ENCODE results near the gene GALNT7. TPM values are rescaled to one million over a fixed set of nuclear protein-coding genes. Genes with fewer than 3 reads are reported as not detected.

GALNT7 gene
- total and polyA plus RNA-seq, 2 of the 13 experiments (the other 11 are each of a cell fraction or from before 2014, with no cell fraction given): 0.08 to 0.13 TPM

DNA sequence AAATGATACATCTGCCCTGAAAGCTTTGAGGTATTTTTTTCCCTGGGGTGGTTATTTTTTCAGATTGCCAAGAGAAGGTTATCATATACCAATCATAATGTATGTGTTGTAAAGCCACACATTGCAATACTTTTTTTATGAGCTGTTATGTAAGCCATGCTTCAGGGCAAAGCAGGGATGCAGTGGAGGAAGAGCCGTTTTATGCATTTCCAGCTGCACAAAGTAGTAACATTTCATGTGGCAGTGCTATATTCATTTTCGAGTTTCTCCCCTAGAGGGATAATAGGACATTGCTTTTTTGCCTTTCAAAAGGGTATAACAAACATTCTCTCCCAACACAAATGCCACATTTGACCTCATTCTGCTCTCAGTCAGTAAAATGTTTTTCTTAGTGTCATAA, 68.5 kb downstream of the GALNT7 start:
- H3K9ac ChIP-seq (ENCODE audit: insufficient read depth, low read depth, low read length): no peak overlapping the region
- TF ChIP-seq ZNF672 (CRISPR knock-in tag; IDR thresholded peaks at IDR 0.05) (no peak), MAZ (IDR thresholded peaks at IDR 0.05; ENCODE audit: borderline replicate concordance, low read depth, low read length) (no peak), MAZ (CRISPR knock-in tag; IDR thresholded peaks at IDR 0.05; ENCODE audit: low read depth) (no peak), HOXA9 (CRISPR knock-in tag; IDR thresholded peaks at IDR 0.05; ENCODE audit: borderline replicate concordance) (no peak), ZNF263 (CRISPR knock-in tag; IDR thresholded peaks at IDR 0.05) (no peak), NFE2 (CRISPR knock-in tag; IDR thresholded peaks at IDR 0.05) (no peak), ZNF703 (CRISPR knock-in tag; IDR thresholded peaks at IDR 0.05; ENCODE audit: borderline replicate concordance) (no peak)
- TF ChIP-seq, protein P1, sequence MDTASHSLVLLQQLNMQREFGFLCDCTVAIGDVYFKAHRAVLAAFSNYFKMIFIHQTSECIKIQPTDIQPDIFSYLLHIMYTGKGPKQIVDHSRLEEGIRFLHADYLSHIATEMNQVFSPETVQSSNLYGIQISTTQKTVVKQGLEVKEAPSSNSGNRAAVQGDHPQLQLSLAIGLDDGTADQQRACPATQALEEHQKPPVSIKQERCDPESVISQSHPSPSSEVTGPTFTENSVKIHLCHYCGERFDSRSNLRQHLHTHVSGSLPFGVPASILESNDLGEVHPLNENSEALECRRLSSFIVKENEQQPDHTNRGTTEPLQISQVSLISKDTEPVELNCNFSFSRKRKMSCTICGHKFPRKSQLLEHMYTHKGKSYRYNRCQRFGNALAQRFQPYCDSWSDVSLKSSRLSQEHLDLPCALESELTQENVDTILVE (CRISPR knock-in tag; IDR thresholded peaks at IDR 0.05): no peak
- TF ChIP-seq, protein P2, sequence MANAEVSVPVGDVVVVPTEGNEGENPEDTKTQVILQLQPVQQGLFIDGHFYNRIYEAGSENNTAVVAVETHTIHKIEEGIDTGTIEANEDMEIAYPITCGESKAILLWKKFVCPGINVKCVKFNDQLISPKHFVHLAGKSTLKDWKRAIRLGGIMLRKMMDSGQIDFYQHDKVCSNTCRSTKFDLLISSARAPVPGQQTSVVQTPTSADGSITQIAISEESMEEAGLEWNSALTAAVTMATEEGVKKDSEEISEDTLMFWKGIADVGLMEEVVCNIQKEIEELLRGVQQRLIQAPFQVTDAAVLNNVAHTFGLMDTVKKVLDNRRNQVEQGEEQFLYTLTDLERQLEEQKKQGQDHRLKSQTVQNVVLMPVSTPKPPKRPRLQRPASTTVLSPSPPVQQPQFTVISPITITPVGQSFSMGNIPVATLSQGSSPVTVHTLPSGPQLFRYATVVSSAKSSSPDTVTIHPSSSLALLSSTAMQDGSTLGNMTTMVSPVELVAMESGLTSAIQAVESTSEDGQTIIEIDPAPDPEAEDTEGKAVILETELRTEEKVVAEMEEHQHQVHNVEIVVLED (CRISPR knock-in tag; IDR thresholded peaks at IDR 0.05; ENCODE audit: borderline replicate concordance): no peak
- H4K20me1 ChIP-seq (ENCODE audit: insufficient read depth, low read length): no peaks in the 10 kb centered on the region
- no peak overlapping the region for H3K4me3 ChIP-seq (replicated peaks in 1 of 3; ENCODE audit: insufficient read depth in 1 of 3, low read depth in 2 of 3, low read length in 3 of 3)
- no peaks in the 10 kb centered on the region for H3K79me2 ChIP-seq (ENCODE audit: insufficient read depth, low read length)
- H3K27ac ChIP-seq (ENCODE audit: extremely low read length, insufficient read depth, low read length): no peak overlapping the region
- FAIRE-seq (no peak), DNase-seq (ENCODE audit: low spot score) (no peak), ATAC-seq (no peak)
- in situ Hi-C loops (cut with HindIII; ENCODE audit: extremely low pct_ligation_motif_present, low pct_unique_long_range_greater_than_20kb): no loop called here
- CTCF ChIA-PET (ENCODE audit: low intra/inter-chr PET ratio, low total read pairs): no interaction called here
- no peak overlapping the region for H2AFZ ChIP-seq (ENCODE audit: low read length)
- no peaks in the 10 kb centered on the region for H3K4me1 ChIP-seq (ENCODE audit: insufficient read depth, low read length)
- no peaks in the 10 kb centered on the region for H3K36me3 ChIP-seq (replicated peaks in 1 of 2; ENCODE audit: control insufficient read depth in 1 of 2, insufficient read depth in 2 of 2, low read length in 2 of 2)
- no peak overlapping the region for H3K4me2 ChIP-seq (ENCODE audit: low read depth, low read length)
- 2% methylated on average over 2 of the region's 2 CpGs for whole genome bisulfite sequencing (ENCODE audit: low lambda C conversion rate)
- no TSS peak for BruUV-seq (replicated peaks)
- H3K27me3 ChIP-seq (ENCODE audit: control insufficient read depth in 1 of 2, insufficient read depth in 2 of 2, low read length in 2 of 2): no peaks in the 10 kb centered on the region
- no peaks in the 10 kb centered on the region for H3K9me3 ChIP-seq (ENCODE audit: low read length)
- POLR2A ChIA-PET: no interaction called here
- intact Hi-C loops (cut with micrococcal nuclease; ENCODE audit: unreplicated experiment): no loop called here

Data from HepG2 (cell line).